HG03097 (cell line): ENCODE measurements around the gene DIRAS3.
"Not testable (repeated sequence)": the region's sequence is repeated elsewhere in the genome, so short reads cannot be mapped to it uniquely, and the experiment has no call there.

ENCODE experiments used
- ATAC-seq: cut with Tn5 transposase; IDR thresholded peaks from one replicate; pipeline ENCODE4 v1.9.1; 2021; ENCODE audit not compliant: unreplicated experiment, low FRiP score

DIRAS3 gene

DNA sequence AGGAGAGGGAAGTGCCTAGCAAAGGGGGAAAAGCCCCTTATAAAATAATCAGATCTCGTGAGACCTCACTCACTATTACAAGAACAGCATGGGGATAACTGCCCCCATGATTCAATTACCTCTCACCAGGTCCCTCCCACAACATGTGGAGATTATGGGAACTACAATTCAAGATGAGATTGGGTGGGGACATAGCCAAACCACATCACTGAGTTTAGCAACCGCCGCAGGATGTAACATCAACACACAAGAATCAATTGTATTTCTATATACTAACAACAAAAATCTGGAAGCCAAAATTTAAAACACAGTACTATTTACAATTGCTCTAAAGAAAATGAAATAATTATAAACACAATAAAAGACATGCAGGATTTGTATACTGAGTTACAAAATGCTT lies 21.9 kb downstream of the DIRAS3 start:
- ATAC-seq, result no peak

- no peak for ATAC-seq
Measured at GRCh38 chr1:68024635-68025338, 25.6 kb downstream of the DIRAS3 start.

DNA sequence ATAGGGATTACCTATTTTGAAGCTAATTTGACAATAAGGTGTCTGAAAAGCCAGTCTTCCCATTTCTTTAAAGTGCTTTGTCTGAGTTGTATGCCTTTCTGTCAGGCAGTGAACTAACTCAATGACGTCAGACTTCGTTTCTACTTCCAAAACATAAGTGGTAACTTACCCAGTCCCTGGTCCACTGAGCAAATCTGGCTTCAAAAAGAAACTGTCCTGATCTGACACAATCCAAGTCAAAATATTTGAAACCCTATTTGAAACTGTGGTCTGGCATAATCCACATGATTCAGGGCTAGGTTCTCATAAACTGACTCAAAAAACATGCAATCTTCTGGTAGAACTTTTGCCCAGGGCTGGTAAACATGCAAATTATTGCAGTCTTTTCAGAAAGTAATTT lies 34.0 kb downstream of the DIRAS3 start:
- ATAC-seq, result no peak

DNA sequence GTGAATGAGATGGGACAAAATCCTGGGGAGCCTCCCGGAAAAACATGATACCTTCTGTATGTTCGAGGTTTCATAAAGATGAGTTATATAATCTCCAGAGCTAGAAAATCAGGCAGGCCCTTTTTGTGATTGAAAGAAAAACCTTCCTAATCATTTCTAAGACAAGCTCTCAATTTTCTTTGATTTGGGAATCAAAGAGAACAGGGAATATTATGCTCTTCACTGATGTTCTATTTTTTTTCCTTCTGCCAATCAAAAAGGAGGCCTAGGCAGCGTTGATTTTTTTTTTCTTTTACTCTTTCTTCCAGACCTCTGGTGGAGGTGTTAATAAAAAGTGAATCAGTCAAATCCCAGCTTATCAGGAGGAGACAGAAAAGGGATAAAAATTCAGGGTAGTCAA lies 34.5 kb downstream of the DIRAS3 start:
- no peak for ATAC-seq

GRCh38 chr1:68015369-68015768 lies 35.1 kb downstream of the DIRAS3 start:
- no peak for ATAC-seq

- ATAC-seq, result no peak
Measured at GRCh38 chr1:68013351-68013750, 37.1 kb downstream of the DIRAS3 start.

- ATAC-seq, result no peak
Measured at GRCh38 chr1:68011657-68012375, 38.6 kb downstream of the DIRAS3 start.

DNA sequence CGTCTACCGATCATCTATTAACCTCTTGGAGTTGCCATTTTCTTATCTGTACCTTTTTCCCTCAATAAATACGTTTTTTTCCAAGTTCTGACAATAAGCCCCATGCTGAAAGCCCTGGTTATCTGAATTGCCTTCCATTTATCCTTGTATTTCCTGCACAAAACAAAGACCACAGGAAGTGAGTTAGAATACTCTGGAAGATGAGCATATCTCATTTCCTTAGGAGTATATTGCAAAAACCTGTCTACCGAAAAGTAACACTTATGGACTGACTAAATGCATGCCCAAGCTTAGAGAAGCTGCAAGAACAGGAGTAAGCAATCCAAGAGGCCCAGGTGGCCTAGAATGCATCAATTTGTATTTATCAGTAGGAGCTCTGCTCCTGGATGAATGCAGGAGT lies 39.9 kb downstream of the DIRAS3 start:
- no peak for ATAC-seq

DNA sequence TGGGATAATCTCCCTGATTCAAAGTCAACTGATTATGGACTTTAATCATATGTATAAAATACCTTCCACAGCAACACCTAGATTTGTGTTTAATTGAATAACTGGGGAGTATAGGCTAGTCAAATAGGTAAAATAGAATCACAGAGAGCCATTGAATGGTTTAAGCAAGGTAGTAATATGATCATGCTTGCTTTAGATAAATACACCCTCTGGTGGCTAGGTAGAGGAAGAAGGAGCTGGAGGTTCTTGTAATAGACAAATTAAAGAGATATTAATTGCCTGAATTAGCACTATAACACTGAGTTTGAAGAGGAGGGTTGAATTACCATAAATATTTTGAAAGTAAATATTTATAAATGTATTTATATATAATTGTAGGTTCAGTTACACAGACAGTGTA lies 40.3 kb downstream of the DIRAS3 start:
- ATAC-seq, result no peak

- ATAC-seq, result not testable (repeated sequence)
Measured at GRCh38 chr1:68003626-68004025, 46.8 kb downstream of the DIRAS3 start.

- ATAC-seq, result no peak
Measured at GRCh38 chr1:68000191-68000590, 50.2 kb downstream of the DIRAS3 start.

DNA sequence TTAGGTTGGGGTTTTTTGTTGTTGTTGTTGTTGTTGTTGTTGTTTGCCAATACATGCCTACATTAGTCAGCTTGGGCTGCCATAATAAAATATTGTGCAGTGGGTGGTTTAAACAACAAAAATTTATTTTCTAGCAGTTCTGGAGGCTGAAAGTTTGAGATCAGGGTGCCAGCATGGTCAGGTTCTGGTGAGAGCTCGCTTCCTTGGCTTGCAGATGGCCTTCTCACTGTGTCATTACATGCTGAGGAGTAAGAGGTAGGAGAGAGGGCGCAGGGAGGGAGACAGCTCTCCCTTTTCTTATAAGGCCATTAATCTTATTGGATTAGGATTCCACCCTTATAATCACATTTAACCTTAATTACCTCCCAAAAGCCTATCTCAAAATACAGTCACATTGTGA lies 52.7 kb downstream of the DIRAS3 start:
- ATAC-seq, result no peak
